ENCODE measurements around the gene LCK.

- TF ChIP-seq CTCF (IDR thresholded peaks at IDR 0.05) (no peak), ZFX (IDR thresholded peaks at IDR 0.05; ENCODE audit: borderline replicate concordance) (no peak)
Measured at GRCh38 chr1:32289256-32289655, 38.2 kb downstream of the LCK start.

Measured in 22Rv1 (cell line).